ENCODE results near the gene BAD. TPM values are rescaled to one million over a fixed set of nuclear protein-coding genes. Genes with fewer than 3 reads are reported as not detected.
A peak's percentile ranks its signal among the peaks of the same experiment; 100 is the strongest.

Gene BAD
- total RNA-seq, 1 donor from 2014 or later: 43.6 TPM

GRCh38 chr11:64268893-64269539, 15.4 kb downstream of the BAD start:
- H3K36me3 ChIP-seq (ENCODE audit: insufficient read depth, low read length): peaks cover 7% of the 10 kb centered on the region
- H3K4me2 ChIP-seq (ENCODE audit: low read length): peak overlapping the region; percentile 89
- no peak for FAIRE-seq
- H3K4me1 ChIP-seq (ENCODE audit: insufficient read depth, low read length): peaks cover 30% of the 10 kb centered on the region
- H2AFZ ChIP-seq (ENCODE audit: low read depth, low read length): peak overlapping the region; percentile 67
- Mint-ChIP-seq H3K27me3 (ENCODE audit: low read depth, unreplicated experiment) (no peaks in the 10 kb centered on the region), H3K27ac (ENCODE audit: unreplicated experiment) (peak overlapping the region; percentile 64), H3K4me1 (ENCODE audit: low read depth, unreplicated experiment) (peaks cover 14% of the 10 kb centered on the region), H3K36me3 (ENCODE audit: low read depth, unreplicated experiment) (peaks cover 2% of the 10 kb centered on the region), H3K4me3 (ENCODE audit: unreplicated experiment) (peak overlapping the region; percentile 87), H3K9me3 (ENCODE audit: unreplicated experiment) (no peaks in the 10 kb centered on the region)
- peak overlapping the region; percentile 81 for H3K9ac ChIP-seq (ENCODE audit: low read length)
- no peaks in the 10 kb centered on the region for H3K27me3 ChIP-seq (ENCODE audit: insufficient read depth, low read length)
- H4K20me1 ChIP-seq (ENCODE audit: insufficient read depth, low read length): peaks cover 14% of the 10 kb centered on the region
- no peaks in the 10 kb centered on the region for H3K9me3 ChIP-seq (ENCODE audit: insufficient read depth, low read depth, low read length)
- peak overlapping the region; percentile 60 for H3K4me3 ChIP-seq (ENCODE audit: insufficient read depth, low read depth, low read length)
- no peak for TF ChIP-seq EZH2 (IDR thresholded peaks at IDR 0.05; ENCODE audit: insufficient read depth, low read length)
- no peak for TF ChIP-seq CTCF (IDR thresholded peaks at IDR 0.05; ENCODE audit: insufficient read depth, low read depth, low read length)
- H3K79me2 ChIP-seq (ENCODE audit: insufficient read depth, low read length): peaks cover 7% of the 10 kb centered on the region
- no peak for DNase-seq (ENCODE audit: low read depth)
- H3K27ac ChIP-seq (ENCODE audit: low read depth, low read length): peak overlapping the region; percentile 80

- peak overlapping the region; percentile 81 for H3K9ac ChIP-seq (ENCODE audit: low read length)
- no peak for FAIRE-seq
Measured at GRCh38 chr11:64268025-64268892, 16.2 kb downstream of the BAD start.

More at GRCh38 chr11:64268025-64268892, 16.2 kb downstream of the BAD start:
- Histone ChIP-seq H3K79me2 (ENCODE audit: insufficient read depth, low read length) (peaks cover 5% of the 10 kb centered on the region), H3K4me1 (ENCODE audit: insufficient read depth, low read length) (peaks cover 36% of the 10 kb centered on the region), H2AFZ (ENCODE audit: low read depth, low read length) (no peak overlapping the region), H3K36me3 (ENCODE audit: insufficient read depth, low read length) (peaks cover 8% of the 10 kb centered on the region), H3K27me3 (ENCODE audit: insufficient read depth, low read length) (no peaks in the 10 kb centered on the region), H3K27ac (ENCODE audit: low read depth, low read length) (peak overlapping the region; percentile 80), H3K9me3 (ENCODE audit: insufficient read depth, low read depth, low read length) (no peaks in the 10 kb centered on the region), H3K4me3 (ENCODE audit: insufficient read depth, low read depth, low read length) (no peak overlapping the region), H4K20me1 (ENCODE audit: insufficient read depth, low read length) (peaks cover 18% of the 10 kb centered on the region), H3K4me2 (ENCODE audit: low read length) (peak overlapping the region; percentile 89)
- H3K36me3 Mint-ChIP-seq (ENCODE audit: low read depth, unreplicated experiment): peaks cover 2% of the 10 kb centered on the region
- peak; percentile 46 for DNase-seq (ENCODE audit: low read depth)
- no peaks in the 10 kb centered on the region for H3K9me3 Mint-ChIP-seq (ENCODE audit: unreplicated experiment)
- peak overlapping the region; percentile 87 for H3K4me3 Mint-ChIP-seq (ENCODE audit: unreplicated experiment)
- TF ChIP-seq CTCF (IDR thresholded peaks at IDR 0.05; ENCODE audit: insufficient read depth, low read depth, low read length): no peak
- TF ChIP-seq EZH2 (IDR thresholded peaks at IDR 0.05; ENCODE audit: insufficient read depth, low read length): no peak
- H3K27me3 Mint-ChIP-seq (ENCODE audit: low read depth, unreplicated experiment): no peaks in the 10 kb centered on the region
- H3K4me1 Mint-ChIP-seq (ENCODE audit: low read depth, unreplicated experiment): peaks cover 17% of the 10 kb centered on the region
- H3K27ac Mint-ChIP-seq (ENCODE audit: unreplicated experiment): peak overlapping the region; percentile 86

All from astrocyte (in vitro differentiated cells and primary cell).